Bone marrow (tissue), 2 donors: ENCODE data around the gene ZCWPW1.
"Not testable (repeated sequence)": the region's sequence is repeated elsewhere in the genome, so short reads cannot be mapped to it uniquely, and the experiment has no call there.

Source experiments
- DNase-seq, 2 donors: peaks; one replicate each; lab custom pipeline; 2025; lab: John Stamatoyannopoulos, UW

ZCWPW1 gene

GRCh38 chr7:100373261-100373831 lies 55.2 kb downstream of the ZCWPW1 start, which contains the start of gene PILRA:
PILRA (plus strand) TSS chr7:100373487; CDS start chr7:100373657, 170 bp downstream.
- peak in 1 of 2 donors; percentile 54 for DNase-seq

GRCh38 chr7:100372694-100373093 lies 55.8 kb downstream of the ZCWPW1 start:
- peak in 1 of 2 donors; percentile 57 for DNase-seq

GRCh38 chr7:100372256-100372655 lies 56.2 kb downstream of the ZCWPW1 start:
- DNase-seq: peak; percentile 57 to 61

- no peak for DNase-seq
Measured at GRCh38 chr7:100371561-100372171, 56.8 kb downstream of the ZCWPW1 start.

- no peak for DNase-seq
Measured at GRCh38 chr7:100370746-100371145, 57.8 kb downstream of the ZCWPW1 start.

- DNase-seq: no peak
Measured at GRCh38 chr7:100370303-100370702, 58.2 kb downstream of the ZCWPW1 start.

- peak; percentile 47 to 88 for DNase-seq
Measured at GRCh38 chr7:100369105-100369504, 59.4 kb downstream of the ZCWPW1 start.

GRCh38 chr7:100367676-100368613 lies 60.6 kb downstream of the ZCWPW1 start:
- DNase-seq: no peak

- no peak for DNase-seq
Measured at GRCh38 chr7:100367251-100367620, 61.3 kb downstream of the ZCWPW1 start.

GRCh38 chr7:100366411-100367250 lies 61.9 kb downstream of the ZCWPW1 start:
- no peak for DNase-seq

GRCh38 chr7:100365998-100366367 lies 62.5 kb downstream of the ZCWPW1 start:
- not testable (repeated sequence) for DNase-seq

GRCh38 chr7:100364480-100364879 lies 64.0 kb downstream of the ZCWPW1 start:
- DNase-seq: no peak

GRCh38 chr7:100363797-100364196 lies 64.7 kb downstream of the ZCWPW1 start:
- not testable (repeated sequence) for DNase-seq

GRCh38 chr7:100363098-100363497 lies 65.4 kb downstream of the ZCWPW1 start:
- no peak for DNase-seq

GRCh38 chr7:100360135-100360854 lies 68.2 kb downstream of the ZCWPW1 start:
- DNase-seq: no peak

- no peak for DNase-seq
Measured at GRCh38 chr7:100358857-100359212, 69.7 kb downstream of the ZCWPW1 start.

GRCh38 chr7:100358027-100358856 lies 70.3 kb downstream of the ZCWPW1 start, which contains the start of gene PILRB:
PILRB (plus strand) TSS chr7:100358117; CDS start chr7:100358303, 186 bp downstream.
- no peak for DNase-seq

- DNase-seq: no peak
Measured at GRCh38 chr7:100357131-100357561, 71.4 kb downstream of the ZCWPW1 start.

- DNase-seq: no peak
Measured at GRCh38 chr7:100356416-100357068, 72.0 kb downstream of the ZCWPW1 start.
